MM.1S (cell line): ENCODE results near the gene BRD4.

ENCODE experiments used
- CTCF ChIP-seq: fragments of 300-600 bp; sonication (generic); IDR thresholded peaks from 2 replicates; pipeline ENCODE4 v1.5.1; 2016; ENCODE audit warnings: antibody characterized with exemption, low read length, mixed read lengths
- EZH2phosphoT487 ChIP-seq: fragments of 300-600 bp; sonication (generic); IDR thresholded peaks from 2 replicates; pipeline ENCODE4 v1.6.1; 2018; ENCODE audit warnings: antibody characterized with exemption, low read length

- no peak for TF ChIP-seq CTCF
- TF ChIP-seq EZH2phosphoT487: no peak
Measured at GRCh38 chr19:15210323-15210781, 122.0 kb downstream of the BRD4 start.
